H54 (cell line): ENCODE data around the gene TNP1.

Experiments used
- DNase-seq: peaks from one replicate; pipeline ENCODE4 v3.0.0; 2011; ENCODE audit warnings: low spot score, mixed read lengths; ENCODE audit not compliant: insufficient read length
- FAIRE-seq: peaks from 3 replicates; lab custom pipeline; 2011; peaks lifted over from hg19 to GRCh38; lab: Jason Lieb, UNC
- POLR2A ChIP-seq: IDR thresholded peaks from 2 replicates; pipeline ENCODE4 v1.6.1; 2011; ENCODE audit warnings: low read depth, mild to moderate bottlenecking, low read length

Gene TNP1

DNA sequence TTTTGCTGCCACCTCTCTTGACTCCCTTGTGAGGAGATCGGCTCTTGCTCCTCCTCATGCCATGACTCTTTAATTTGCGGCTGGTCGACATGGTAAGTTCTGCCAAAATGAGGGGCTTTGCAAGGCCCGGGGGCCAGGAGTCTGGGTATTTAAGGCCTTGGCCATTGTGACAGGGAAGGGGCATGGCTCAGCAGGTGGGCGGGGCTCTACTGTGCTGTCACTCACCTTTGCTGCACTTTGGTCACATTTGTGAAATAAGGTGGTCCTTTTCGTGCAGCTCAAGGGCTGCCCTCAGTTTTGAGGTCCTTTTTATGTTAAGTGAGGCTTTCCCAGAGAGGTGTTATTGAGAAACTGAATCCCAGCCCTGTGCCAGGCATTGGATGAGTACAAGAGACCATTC, at the start of gene TNP1:
TSS of gene TNP1 (minus strand) at position 121 of the 400 bp plus-strand sequence. CDS start at position 91, 30 bp downstream.
- no peak for FAIRE-seq
- no peak for DNase-seq
- TF ChIP-seq POLR2A, result no peak

GRCh38 chr2:216908300-216908699, 48.4 kb upstream of the TNP1 start:
- TF ChIP-seq POLR2A, result no peak
- FAIRE-seq, result no peak
- no peak for DNase-seq

DNA sequence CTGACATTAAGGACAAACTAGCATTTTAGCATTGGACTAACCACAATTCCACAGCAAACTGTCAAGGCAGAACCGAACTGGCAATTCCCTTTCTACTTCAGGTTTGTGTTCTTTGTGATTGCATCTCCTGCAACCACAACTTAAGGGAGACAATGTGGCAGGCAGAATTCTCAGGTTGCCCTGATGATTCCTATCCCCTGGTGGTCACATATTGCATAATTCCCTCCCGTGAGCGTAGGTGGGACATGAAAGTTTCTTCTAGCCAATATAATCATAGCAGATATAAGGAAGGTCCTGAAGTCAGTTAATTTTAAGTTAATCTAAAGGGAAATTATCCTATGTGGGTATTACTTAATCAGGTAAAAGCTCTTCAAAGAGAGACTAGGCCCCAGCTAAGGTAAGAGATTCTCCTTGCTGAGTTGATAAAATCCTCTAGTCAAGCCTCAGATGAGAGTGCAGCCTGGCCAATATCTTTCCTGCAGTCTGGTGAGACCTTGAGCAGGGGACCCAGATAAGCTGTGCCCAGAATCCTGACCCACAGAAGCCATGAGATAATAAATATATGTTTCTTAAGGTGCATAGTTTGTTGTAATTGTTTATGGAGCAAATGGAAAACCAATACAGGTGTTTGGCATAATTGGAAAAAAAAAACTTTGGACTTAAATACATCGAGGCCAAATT, 45.9 kb upstream of the TNP1 start:
- DNase-seq (no peak), FAIRE-seq (no peak)
- TF ChIP-seq POLR2A, result no peak

DNA sequence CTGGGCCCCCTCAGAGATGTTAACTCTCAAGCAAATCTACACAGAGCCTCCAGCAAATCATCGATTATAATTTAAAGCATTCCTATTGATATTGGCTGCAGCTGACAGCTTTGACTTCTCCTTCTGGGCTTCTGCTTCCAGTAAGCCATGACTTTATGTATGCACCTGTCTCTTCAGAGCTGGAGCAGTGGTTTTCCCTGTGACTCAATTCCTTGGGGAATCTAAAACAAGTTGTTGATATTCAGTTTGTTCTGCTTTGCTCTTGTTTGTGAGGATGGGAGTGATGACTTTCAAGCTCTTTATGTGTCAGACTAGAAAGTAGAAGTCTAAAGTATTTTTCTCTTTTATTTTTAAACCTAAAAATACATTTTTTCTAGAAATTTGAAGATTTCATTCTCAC, 45.1 kb upstream of the TNP1 start:
- TF ChIP-seq POLR2A, result no peak
- FAIRE-seq (no peak), DNase-seq (no peak)

DNA sequence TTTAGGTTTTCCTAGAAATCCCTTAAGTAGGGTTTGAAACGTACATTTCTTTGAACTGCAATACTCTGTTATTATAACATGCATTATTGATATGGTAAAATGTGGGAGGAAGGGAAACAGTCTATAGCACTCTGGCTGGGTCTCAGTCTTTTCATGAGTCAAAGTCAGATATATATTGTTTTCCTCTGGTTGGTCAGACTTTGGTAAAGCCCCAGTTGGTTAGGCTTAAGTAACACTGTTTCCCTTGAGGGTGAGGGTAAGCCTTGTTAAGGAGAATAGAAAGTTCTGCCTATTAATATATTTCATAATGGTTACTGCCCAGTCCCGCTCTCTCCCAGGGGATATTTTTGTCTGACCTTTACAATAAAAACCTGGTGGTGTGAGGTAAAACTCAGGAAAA, 44.7 kb upstream of the TNP1 start:
- DNase-seq (no peak), FAIRE-seq (no peak)
- TF ChIP-seq POLR2A, result no peak

GRCh38 chr2:216903470-216903869, 43.6 kb upstream of the TNP1 start:
- FAIRE-seq (no peak), DNase-seq (no peak)
- no peak for TF ChIP-seq POLR2A

- DNase-seq, result no peak
- TF ChIP-seq POLR2A, result no peak
- FAIRE-seq, result no peak
These were observed 41.4 kb upstream of the TNP1 start for GRCh38 chr2:216901273-216901672.

- no peak for DNase-seq
- no peak for TF ChIP-seq POLR2A
- no peak for FAIRE-seq
These were observed 40.5 kb upstream of the TNP1 start for GRCh38 chr2:216900406-216900805.

- FAIRE-seq (no peak), DNase-seq (no peak)
- no peak for TF ChIP-seq POLR2A
These were observed 37.8 kb upstream of the TNP1 start for GRCh38 chr2:216897561-216898203.

DNA sequence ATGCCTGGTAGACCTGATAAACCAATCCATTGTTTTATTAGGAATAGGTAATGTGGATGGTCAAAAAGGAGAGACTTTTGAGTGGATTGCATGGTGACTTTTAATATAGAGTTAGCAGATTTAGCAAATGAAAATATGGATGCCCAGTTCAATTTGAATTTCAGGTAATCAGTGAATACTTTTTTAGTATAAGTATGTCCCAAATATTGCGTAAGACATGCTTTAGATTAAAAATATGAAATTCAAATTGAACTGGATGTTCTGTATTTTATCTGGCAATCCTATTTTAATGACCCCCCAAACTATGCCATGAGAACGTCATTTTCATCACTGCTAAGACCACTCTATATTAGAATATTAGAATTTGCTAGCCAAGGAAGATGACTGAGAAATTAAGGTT, 30.3 kb upstream of the TNP1 start:
- DNase-seq, result no peak
- no peak for FAIRE-seq
- TF ChIP-seq POLR2A, result no peak

DNA sequence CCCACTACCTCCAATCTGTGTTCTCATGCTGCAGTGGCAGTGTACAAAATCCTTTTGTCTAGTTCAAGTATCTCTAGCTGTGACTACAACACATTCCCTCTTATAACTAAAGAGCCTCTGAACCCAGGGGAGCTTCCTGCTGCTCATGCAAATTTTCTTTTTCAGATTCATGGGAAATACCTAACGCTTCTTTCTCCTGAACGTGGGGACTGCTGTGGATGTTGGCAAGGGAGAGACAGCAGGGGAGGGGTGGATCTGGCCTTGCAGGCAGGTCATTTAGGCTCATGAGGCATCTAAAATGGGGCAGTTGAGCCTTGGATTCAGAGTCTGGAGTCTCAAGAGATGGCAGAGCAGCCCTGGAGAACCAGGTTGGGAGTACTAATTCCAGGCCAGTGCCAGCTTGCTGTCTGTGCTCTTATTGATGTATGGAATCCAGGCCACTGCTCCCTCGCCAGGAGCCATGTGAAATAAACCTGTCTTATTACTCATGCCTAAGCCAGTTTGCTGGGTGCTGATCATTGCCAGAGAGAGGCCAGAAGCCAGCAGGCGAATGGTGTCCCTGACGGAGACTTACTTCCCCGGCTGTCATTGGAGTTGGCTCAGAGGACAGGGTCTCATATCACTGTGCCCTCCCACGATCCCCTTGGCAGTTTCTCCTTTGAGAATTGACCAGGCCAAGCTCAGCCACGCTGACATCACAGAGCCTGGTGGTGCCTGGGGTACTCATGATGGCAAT, 29.2 kb upstream of the TNP1 start:
- DNase-seq (no peak), FAIRE-seq (no peak)
- TF ChIP-seq POLR2A, result no peak

DNA sequence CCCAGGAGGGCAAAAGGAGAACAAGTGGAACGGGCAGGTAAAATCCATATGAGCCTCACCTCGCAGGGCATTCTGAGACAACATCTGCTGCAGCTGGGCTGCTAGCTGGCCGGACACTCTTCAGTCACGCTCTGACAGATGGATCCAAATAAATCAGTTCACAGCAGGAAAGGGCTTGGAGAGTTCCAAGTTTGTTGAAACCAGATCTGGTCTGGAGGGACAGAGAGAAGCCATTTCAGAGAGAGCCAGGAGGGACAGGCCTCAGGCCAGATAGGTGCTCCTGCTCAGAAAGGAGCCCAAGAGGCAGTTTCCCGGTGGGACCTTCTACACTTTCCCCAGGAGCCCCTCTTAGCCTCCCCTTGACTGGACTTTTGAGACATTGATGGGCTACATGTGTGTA, 28.2 kb upstream of the TNP1 start:
- DNase-seq (no peak), FAIRE-seq (no peak)
- TF ChIP-seq POLR2A, result no peak

GRCh38 chr2:216887138-216887537, 27.3 kb upstream of the TNP1 start:
- no peak for TF ChIP-seq POLR2A
- DNase-seq (no peak), FAIRE-seq (no peak)

GRCh38 chr2:216885117-216885553, 25.3 kb upstream of the TNP1 start:
- DNase-seq (no peak), FAIRE-seq (no peak)
- TF ChIP-seq POLR2A, result no peak
